HG03565 (cell line): ENCODE measurements around the gene NDUFAF7.
"Not testable (repeated sequence)": the region's sequence is repeated elsewhere in the genome, so short reads cannot be mapped to it uniquely, and the experiment has no call there.

Experiments used
- ATAC-seq: cut with Tn5 transposase; IDR thresholded peaks from one replicate; pipeline ENCODE4 v1.9.1; 2021; ENCODE audit warnings: mild to moderate bottlenecking, moderate library complexity; ENCODE audit not compliant: unreplicated experiment

NDUFAF7 gene, protein sequence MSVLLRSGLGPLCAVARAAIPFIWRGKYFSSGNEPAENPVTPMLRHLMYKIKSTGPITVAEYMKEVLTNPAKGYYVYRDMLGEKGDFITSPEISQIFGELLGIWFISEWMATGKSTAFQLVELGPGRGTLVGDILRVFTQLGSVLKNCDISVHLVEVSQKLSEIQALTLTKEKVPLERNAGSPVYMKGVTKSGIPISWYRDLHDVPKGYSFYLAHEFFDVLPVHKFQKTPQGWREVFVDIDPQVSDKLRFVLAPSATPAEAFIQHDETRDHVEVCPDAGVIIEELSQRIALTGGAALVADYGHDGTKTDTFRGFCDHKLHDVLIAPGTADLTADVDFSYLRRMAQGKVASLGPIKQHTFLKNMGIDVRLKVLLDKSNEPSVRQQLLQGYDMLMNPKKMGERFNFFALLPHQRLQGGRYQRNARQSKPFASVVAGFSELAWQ

DNA sequence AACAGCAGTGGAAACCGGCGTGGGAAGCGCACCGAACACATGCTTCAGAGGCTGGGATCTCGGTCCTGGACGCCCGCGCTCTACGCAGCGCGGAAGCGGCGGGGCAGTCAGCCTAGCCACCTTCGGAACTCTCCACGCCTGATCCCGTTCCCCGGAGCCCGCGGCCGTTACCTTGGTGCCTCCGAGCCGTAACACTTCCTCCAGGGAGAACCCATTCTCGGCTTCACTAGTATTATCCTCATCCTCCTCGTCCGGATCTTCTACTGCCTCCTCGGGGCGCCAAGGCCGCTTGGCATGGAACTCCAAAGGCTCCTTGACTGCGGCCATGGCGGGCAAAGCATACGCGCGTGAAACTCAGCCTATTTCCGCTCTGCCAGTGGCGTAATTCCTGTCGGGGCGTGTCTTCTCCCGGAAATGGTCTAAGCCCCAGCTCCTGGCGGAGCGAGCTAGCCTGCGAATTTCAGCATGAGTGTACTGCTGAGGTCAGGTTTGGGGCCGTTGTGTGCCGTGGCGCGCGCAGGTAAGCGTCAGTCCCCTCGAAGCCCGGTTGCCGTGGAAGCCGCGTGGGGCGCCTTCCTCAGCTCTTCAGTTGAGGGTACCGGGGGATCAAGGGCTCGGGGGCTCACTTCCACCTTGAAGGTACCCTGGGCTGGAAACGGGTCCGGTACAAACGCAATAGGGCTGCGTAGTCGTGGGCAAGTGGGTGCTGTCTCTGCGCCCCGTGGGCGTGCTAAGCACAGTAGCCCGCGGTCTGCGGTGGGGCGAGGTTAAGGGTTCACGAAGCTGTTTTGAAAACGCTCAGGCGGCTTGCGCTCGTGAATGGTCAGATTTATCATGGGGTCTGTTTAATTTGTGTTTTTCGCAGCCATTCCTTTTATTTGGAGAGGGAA is at the start of gene NDUFAF7, which contains the start of gene CEBPZ:
Gene NDUFAF7 (plus strand): TSS at position 418 of the 890 bp plus-strand sequence. CDS start 48 bp downstream, at position 466.
Gene CEBPZ (minus strand): TSS at position 356 of the 890 bp plus-strand sequence. CDS start 29 bp downstream, at position 327.
- ATAC-seq: peak; percentile 80

DNA sequence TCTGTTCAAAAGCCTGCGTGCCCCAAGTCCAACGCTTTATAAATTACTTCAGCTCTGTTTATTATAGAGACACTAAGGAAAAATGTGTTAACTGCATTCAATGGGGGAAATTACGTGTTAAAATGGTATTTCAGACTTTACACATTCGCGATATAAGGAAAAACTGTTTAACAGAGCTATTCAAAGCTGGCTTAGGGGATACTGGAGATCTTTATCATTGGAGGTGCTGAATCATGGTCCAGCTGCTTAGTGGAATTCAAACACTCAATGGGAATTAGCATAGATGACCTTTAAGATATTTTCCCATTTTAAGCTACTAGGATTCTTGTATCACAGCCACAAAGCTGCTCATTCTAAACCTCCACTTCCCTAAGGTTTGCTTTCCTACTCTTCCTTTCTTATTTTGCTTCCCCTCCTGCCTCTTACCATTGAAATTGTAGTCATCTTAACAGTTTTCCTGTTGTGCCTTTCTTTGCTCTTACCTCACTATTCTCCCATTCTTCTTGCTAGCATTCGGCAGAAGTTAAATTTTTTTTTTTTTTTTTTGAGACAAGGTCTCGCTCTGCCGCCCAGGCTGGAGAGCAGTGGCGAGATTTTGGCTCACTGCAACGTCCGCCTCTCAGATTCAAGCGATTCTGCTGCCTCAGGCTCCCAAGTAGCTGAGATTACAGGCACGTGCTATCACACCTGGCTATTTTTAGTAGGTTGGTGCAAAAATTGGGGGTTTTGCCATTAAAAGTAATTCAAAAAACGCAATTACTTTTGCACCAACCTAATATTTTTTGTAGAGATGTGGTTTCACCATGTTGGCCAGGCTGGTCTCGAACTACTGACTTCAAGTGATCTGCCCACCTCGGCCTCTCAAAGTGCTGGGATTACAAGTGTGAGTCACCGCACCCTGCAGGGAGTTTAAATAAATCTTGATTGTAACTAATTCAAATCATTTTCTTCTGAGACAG is 49.5 kb upstream of the NDUFAF7 start:
- no peak for ATAC-seq

DNA sequence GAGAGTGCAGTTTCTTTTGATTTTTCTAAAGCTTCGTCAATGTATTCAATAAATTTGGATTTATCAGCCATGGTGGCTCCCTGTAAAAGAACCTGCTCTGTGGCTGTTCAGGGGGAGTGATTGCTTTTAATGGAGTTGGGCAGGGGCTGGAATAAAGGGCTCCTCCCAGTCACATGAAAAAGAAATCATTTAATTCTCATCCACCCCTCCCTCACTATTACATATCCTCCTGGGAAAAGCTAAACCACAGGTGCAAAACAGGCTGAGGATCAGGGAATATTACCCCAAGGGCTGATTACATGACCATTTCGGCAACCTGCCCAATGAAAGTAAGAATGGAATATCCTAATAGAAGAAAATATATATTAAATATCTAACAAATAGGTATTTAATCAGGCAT is 42.9 kb upstream of the NDUFAF7 start, which contains the start of gene SULT6B1:
Gene SULT6B1 (minus strand): TSS at position 101 of the 400 bp plus-strand sequence. CDS start 30 bp downstream, at position 71.
- ATAC-seq: no peak

DNA sequence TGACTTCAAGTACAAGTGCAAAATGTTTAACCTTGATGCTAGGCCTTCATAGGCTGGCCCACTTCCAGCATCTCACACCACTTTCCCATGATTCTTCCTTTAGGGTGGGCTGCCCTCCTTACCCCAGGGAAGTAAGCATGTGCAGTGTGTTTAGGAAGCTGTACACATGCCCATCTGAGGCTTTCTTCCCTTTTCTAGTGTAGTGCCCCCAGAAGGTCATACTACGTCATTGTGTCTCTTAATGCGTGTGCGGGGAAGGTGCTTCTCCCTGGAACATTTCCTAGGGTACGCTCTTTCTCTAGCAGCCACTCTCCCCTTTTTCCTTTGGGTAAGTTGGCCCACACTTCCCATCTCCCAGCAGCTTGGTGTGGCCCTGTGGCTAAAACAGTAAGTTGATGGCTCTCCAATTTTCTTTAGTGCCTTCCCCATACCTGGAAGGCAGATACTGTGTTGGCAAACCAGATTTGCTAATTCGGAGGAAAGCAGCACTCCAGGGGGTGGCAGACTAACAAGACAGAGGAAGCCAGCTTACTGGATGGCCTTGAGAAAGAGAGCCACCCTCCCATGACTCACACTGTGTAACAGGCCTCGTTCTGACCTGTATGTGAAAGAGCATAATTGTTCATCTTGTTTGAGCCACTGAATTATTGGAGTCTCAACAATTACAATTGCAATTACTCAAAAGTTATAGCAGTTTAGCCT is 41.9 kb upstream of the NDUFAF7 start:
- no peak for ATAC-seq

DNA sequence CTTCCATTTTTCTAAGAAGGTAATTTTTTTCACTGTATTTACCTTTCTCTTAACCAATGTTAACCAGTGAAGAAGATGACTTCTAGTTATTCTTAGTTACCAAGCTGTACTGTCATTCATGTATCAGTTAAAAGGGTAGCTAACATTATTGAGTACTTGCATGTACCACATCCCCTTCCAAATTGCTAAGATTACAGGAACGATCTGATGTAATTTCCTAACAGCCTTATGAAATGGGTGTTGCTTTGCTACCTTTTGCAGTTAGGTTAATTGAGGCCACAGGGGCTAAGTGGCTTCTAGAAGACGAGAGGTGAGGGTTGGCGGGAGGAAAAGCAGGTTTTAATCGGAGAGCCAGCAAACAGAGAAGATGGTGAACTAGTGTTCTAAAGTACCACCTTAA is 41.2 kb upstream of the NDUFAF7 start:
- no peak for ATAC-seq

DNA sequence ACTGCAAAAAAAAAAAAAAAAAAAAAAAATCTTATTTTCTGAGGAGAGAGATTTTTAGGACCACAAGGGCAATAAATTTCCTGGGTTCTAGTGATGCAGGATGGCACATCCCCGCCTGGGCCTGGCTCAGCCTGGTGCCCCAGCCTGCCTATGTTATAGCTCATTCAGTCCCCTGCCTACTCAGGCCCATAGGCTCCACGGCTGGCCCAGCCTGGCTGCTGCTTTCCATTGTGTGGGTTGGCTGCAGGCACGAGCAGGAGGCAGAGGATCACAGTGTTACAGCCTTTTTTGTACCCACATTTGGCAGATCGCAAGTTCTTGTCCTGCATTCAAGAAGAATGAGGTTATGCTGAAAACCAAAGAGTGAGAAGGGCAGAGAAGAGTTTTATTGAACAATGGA is 40.2 kb upstream of the NDUFAF7 start:
- ATAC-seq: no peak

DNA sequence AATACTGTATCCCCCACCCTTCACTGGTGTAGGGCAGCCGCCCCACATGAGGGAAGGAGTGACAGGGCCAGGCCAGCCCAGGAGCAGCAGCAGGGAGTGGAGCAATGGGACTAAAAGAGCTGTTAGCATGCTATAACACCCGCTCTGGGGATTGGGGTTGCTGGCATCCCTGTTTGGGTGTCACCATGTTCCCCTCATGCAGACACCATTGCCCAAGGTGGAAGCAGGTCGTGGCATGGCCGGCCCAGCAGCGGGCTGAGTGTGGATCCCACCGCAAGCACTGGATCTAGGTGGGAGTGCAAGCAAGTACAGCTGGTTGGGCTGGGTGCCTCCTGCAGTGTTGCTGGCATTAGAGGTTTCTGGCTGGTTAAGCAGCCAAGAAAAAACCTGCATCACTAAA is 39.7 kb upstream of the NDUFAF7 start:
- no peak for ATAC-seq

DNA sequence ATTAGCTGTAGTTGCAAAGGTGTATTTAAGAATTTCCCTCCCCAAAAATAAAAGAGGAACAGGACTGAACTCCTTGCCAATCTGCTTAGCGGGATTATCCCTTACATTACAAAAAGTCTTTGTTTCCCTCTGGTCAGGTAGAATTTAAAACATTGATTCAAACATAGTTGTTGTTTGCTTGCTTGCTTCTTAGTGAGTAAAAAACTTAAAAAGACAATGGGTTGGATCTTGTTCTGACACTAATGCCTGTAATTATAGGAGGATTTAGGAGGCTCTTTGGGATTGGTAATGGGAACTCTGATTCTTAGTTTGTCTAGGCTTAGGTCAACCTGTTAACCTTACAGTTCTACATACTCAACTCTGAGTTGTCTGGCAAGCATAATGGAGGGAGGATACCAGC is 38.9 kb upstream of the NDUFAF7 start:
- no peak for ATAC-seq

DNA sequence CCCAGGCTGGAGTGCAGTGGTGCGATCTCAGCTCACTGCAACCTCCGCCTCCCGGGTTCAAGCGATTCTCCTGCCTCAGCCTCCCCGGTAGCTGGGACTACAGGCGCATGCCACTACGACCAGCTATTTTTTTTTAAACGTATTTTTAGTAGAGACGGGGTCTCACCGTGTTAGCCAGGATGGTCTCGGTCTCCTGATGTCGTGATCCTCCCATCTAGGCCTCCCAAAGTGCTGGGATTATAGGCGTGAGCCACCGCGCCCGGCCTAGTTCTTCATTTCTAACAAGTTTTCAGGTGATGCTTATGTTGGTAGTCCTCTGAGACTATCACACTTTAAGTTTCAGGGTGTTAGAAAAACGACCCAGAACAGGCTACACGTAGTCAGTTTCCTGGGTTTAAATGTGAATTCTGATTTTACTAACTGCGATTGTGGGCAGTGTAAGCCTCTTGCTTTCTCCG is 35.6 kb upstream of the NDUFAF7 start:
- ATAC-seq: not testable (repeated sequence)

DNA sequence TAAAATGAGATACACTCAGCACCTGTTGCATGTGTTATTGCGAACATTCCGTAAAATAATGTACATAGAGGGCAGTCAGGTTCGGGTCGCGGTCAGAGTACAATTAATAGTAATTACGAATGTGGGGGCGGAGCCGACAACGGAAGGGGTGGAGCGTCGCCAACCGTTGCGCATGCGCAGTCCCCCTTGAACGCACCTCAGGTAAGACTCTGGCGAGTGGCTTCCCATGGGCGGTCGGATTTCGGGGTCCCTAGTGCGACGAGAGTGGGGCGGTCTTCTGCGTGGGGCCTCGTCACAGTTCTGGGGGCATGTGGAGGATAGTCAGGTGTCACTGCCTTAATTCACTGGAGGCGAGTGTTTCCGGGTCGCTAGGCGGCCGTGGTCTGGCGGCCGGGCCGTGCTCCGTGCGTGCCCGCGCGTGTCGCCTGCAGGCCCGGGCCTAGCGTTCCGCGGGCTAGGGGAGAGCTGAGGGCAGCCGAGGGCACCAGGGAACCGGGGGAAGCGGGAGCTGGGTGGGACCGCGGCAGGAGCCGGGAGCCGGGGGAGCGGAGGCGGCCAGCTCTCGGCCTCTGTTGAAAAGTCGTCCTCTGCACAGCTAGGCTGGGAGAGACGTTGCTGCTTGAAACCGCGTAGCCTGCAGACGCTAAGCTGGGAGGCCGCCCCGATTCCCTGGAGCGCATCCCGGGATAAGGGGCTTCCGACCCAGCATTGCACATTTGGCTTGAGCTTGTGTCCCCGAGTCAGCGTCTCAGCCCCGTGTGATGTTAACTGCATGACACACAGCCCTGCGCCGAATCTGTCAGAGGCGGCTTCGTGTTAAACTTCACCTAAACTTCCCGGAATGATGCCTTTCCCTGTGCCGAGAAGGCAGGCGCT is 34.9 kb upstream of the NDUFAF7 start, which contains the start of gene CEBPZOS:
Gene CEBPZOS (plus strand): TSS at position 177 of the 876 bp plus-strand sequence. CDS start 3,209 bp downstream, outside the sequence.
- peak; percentile 55 for ATAC-seq

DNA sequence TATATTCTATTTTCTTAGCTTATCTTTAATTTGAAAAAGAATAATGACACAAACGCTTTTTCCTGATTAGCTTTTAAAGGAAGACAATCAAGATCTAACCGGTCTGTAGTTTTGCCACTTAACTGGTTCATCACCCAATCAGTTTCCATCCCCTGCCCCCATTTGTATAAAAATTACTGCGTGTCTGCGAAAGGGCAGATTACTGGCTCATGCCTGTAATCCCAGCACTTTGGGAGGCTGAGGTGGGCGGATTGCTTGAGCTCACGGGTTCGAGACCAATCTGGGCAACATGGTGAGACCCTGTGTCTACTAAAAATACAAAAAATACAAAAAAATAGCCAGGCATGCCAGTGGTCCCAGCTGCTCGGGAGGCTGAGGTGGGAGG is 32.8 kb upstream of the NDUFAF7 start:
- ATAC-seq: no peak

DNA sequence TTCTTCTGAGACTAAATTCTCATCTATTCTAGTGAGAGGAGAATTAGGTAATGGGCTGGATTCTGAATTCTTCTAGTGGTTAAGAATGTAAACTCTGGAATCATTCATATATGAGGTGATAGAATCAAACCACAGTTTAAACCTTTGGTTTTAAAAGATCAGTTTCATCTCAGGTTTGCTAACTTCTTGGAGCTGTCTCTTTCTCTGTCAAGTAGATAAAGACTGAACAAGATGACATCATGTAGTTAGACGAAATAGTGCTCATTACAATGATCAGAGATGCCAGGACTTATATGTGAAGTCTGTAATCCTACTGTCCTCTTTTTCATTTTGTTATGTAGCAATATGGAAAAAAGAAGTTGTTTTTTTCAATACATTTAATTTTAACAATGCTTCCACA is 30.2 kb upstream of the NDUFAF7 start:
- no peak for ATAC-seq

DNA sequence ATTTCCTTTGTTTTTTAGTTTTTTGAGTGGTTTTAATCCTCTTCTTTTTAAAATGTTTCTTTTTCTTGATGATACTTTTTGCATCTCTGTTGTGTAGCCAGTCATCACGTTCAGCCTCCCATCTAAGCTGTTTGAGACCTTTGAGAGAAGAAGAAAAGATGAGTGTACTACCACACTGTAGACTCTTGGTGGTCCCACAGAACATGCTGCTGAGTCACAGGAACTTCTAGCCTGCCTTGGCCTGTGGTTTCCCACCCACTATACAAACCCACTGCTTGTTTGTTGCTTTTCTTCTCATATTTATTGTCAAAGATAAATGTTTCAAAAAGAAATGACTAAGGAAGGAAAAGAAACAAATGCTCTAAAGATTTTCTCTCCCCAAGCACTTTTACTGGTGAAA is 29.7 kb upstream of the NDUFAF7 start:
- ATAC-seq: no peak

DNA sequence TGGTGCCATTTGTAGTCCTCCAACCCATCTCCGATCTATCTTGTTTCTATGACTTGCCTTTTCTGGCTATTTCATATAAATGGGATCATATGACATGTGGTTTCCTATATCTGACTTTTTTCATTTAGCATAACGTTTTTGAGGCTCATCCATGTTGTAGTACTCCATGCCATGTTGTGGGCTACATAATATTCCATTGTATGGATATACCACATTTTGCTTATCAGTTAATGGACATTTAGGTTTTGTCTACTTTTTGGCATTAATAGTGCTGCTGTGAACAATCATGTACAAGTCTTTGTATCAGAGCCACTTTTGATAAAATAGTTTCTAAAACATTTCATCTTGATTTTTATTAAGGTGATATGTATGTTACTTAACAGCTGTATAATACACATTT is 27.8 kb upstream of the NDUFAF7 start:
- no peak for ATAC-seq

DNA sequence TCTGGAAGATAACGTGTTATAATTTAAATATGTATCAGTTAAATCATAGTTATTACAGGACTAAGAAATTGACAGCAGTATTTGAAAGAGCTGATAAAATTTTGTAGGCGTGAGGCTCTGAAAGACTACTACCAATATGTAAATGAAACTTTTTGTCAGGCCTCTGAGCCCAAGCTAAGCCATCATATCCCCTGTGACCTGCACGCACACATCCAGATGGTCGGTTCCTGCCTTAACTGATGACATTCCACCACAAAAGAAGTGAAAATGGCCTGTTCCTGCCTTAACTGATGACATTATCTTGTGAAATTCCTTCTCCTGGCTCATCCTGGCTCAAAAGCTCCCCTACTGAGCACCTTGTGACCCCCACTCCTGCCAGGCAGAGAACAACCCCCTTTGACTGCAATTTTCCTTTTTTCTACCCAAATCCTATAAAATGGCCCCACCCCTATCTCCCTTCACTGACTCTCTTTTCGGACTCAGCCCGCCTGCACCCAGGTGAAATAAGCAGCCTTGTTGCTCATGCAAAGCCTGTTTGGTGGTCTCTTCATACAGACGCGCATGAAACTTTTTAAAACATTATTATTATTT is 26.3 kb upstream of the NDUFAF7 start:
- not testable (repeated sequence) for ATAC-seq

DNA sequence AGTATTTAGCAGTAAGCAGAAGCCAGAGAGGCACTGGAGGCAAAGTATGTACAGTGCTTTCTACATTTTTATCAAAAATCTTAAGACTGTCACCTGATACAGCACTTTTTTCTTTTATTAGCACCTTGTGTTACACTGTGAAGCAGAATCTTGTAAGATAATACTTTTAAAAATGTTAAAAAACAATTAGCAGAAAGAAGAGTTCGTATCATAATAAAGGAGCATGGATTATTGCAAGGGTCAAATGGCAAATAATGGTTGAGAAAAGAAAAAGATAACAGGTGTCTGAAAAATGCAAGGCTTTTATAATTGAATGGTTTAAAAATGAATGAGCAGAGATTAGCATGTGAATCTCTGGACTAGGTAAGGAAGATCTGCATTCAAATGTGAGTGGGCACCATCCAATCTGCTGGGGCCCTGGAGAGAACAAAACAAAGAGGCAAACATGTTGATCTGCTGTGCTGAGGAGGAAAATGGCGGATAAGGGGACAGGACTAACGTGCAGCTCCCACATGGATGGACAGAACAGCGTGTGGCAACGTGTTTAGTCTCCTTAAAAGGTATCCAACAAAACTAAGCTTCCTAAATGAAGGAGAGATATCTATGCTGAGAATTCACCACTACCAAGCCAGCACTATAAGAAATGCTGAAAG is 25.6 kb upstream of the NDUFAF7 start:
- no peak for ATAC-seq

DNA sequence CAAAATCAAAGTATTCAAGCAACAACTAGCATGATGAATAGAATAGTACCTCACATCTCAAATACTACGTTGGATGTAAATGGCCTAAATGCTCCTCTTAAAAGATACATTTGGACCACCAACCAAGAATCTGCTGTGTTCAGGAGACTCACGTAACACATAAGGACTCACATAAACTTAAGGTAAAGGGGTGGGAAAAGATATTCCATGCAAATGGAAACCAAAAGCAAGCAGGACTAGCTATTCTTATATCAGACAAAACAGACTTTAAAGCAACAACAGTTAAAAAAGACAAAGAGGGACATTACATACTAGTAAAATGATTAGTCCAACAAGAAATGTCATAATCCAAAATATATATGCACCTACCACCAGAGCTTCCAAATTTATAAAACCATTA is 24.7 kb upstream of the NDUFAF7 start:
- ATAC-seq: not testable (repeated sequence)

DNA sequence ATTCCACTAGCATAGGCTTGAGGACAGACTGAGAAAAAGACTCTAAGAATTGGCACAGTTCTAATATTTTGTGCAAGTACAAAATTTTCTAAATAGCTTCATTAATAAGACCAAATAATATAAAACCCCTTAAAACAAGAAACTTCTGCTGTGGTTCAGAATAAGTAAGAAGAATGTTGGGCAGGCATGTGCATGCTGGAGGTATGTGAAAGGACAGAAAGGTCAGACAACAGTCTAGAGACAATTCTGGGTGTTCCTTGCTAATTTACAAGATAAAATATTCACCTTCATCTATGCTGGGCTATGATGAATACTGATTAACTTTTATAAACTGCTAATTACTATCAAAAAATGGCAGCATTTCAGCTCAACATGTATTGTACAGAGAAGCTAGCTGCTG is 20.2 kb upstream of the NDUFAF7 start:
- no peak for ATAC-seq
